PC-9 (cell line): ENCODE data around the gene CCL4.

Source experiments
- CTCF ChIP-seq: fragments of 200-600 bp; sonication (generic); conservative IDR thresholded peaks from 2 replicates; pipeline ENCODE4 v1.6.1; 2017; ENCODE audit warnings: mixed run types, antibody characterized with exemption, mild to moderate bottlenecking, moderate library complexity
- EZH2 ChIP-seq: fragments of 200-600 bp; sonication (generic); IDR thresholded peaks from 2 replicates; pipeline ENCODE4 v1.8.0; 2017; ENCODE audit warnings: antibody characterized with exemption, low read depth

- no peak for TF ChIP-seq CTCF
- TF ChIP-seq EZH2: no peak
These were observed 49.1 kb downstream of the CCL4 start for GRCh38 chr17:36152639-36153120.
